CD4-positive, alpha-beta memory T cell (primary cell): ENCODE results near the gene RNASE7. TPM values are rescaled to one million over a fixed set of nuclear protein-coding genes. Genes with fewer than 3 reads are reported as not detected.

Experiments used
- CTCF ChIA-PET: fragments of 350-600 bp; sonication (Branson Sonifier 250); formaldehyde crosslinking; loops from one replicate; lab custom pipeline; 2021; ENCODE audit warnings: inconsistent platforms; ENCODE audit not compliant: partially characterized antibody; lab: Charles Lee
- POLR2A ChIA-PET: fragments of 350-600 bp; sonication (Branson Sonifier 250); formaldehyde crosslinking; loops from one replicate; lab custom pipeline; 2021; ENCODE audit not compliant: partially characterized antibody; lab: Charles Lee
- DNase-seq, 5 donors: peaks; one replicate each; pipeline versions ENCODE4 v3.0.0 to v3.0.0-alpha.2; 2020 to 2022; ENCODE audit warnings: mixed read lengths in 1 of 5
- H3K27ac ChIP-seq: one replicate; pipeline ENCODE4 v1.7.0; 2013; ENCODE audit warnings: low read depth, low read length
- H3K27me3 ChIP-seq: 2 replicates; pipeline ENCODE4 v1.7.0; 2013; ENCODE audit warnings: mild to moderate bottlenecking, low read length, moderate library complexity; ENCODE audit not compliant: insufficient read depth
- H3K36me3 ChIP-seq: 2 replicates; pipeline ENCODE4 v1.7.0; 2013; ENCODE audit warnings: mild to moderate bottlenecking, low read length, moderate library complexity; ENCODE audit not compliant: insufficient read depth
- H3K4me1 ChIP-seq: 2 replicates; pipeline ENCODE4 v1.7.0; 2013; ENCODE audit warnings: mild to moderate bottlenecking, low read length, moderate library complexity; ENCODE audit not compliant: insufficient read depth
- H3K4me3 ChIP-seq, 2 donors: one replicate each; pipeline ENCODE4 v1.7.0; 2013; ENCODE audit warnings: low read length in 2 of 2, mild to moderate bottlenecking in 1 of 2
- H3K9me3 ChIP-seq, 2 donors: one replicate each; pipeline ENCODE4 v1.7.0; 2013; ENCODE audit warnings: low read length in 2 of 2, control low read depth in 1 of 2; ENCODE audit not compliant: control insufficient read depth in 1 of 2
- H3K27ac Mint-ChIP-seq, 7 donors: one replicate each; pipeline ENCODE4 v1.8.0; 2020 to 2021; ENCODE audit warnings: mixed read lengths in 7 of 7, mild to moderate bottlenecking in 6 of 7, inconsistent platforms in 3 of 7, moderate library complexity in 3 of 7
- H3K27me3 Mint-ChIP-seq, 2 donors: one replicate each; pipeline ENCODE4 v1.8.0; 2020 to 2021; ENCODE audit warnings: mixed read lengths in 2 of 2
- H3K36me3 Mint-ChIP-seq, 2 donors: one replicate each; pipeline ENCODE4 v1.8.0; 2020 to 2021; ENCODE audit warnings: mixed read lengths in 2 of 2, inconsistent platforms in 1 of 2, mild to moderate bottlenecking in 1 of 2
- H3K4me1 Mint-ChIP-seq, 4 donors: one replicate each; pipeline ENCODE4 v1.8.0; 2020 to 2021; ENCODE audit warnings: mixed read lengths in 4 of 4, mild to moderate bottlenecking in 1 of 4
- H3K4me3 Mint-ChIP-seq, 8 donors: one replicate each; pipeline ENCODE4 v1.8.0; 2020 to 2021; ENCODE audit warnings: mixed read lengths in 8 of 8, mild to moderate bottlenecking in 7 of 8, moderate library complexity in 6 of 8, inconsistent platforms in 3 of 8
- H3K9me3 Mint-ChIP-seq, 8 donors: one replicate each; pipeline ENCODE4 v1.8.0; 2020 to 2021; ENCODE audit warnings: mixed read lengths in 8 of 8, mild to moderate bottlenecking in 5 of 8, inconsistent platforms in 3 of 8, moderate library complexity in 1 of 8
- intact Hi-C: fragments of 100-400 bp; cut with micrococcal nuclease; formaldehyde crosslinking; loops from one replicate; pipeline ENCODE4 v1.15.1; 2023
- polyA plus RNA-seq, 2 donors: library from polyadenylated mRNA; unstranded; fragments of 300-500 nt; fragmentation: Illumina TruSeq; gene quantifications; one replicate each; pipeline ENCODE4 v1.2.3, GENCODE V29; 2021
- total RNA-seq, 2 experiments: library from RNA; stranded (reverse); gene quantifications; one replicate each; pipeline ENCODE4 v1.2.3, GENCODE V29; 2021

The RNASE7 gene
- total and polyA plus RNA-seq, 4 experiments from 2014 or later: not detected

DNA sequence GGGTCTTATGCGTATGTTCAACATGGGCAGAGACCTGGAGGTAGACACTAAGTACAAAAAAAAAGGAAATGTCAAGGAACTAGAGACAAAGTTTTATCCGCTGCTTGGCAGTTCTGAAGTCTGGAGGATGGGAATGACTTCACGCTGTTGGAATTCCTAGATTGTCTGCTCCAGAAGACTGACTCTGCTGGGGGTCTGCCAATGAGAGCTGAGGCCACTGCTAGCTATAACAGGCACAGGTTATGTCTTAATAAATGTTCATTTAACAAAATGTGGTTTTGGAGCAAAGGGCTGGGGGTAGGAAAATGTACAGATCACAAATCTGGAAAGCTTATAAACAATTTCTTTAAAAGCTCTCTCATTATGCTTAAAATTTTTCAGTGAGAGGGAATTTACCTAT is 21.3 kb downstream of the RNASE7 start:
- H3K4me1 ChIP-seq: peaks cover 2% of the 10 kb centered on the region
- no peak overlapping the region for H3K4me3 Mint-ChIP-seq
- ChIA-PET POLR2A (no interaction called here), CTCF (interaction anchor here (2.7 to 3.6 kb wide), 3 partner anchors 30 to 48 kb away, joined by 16 read pairs; no protein-coding TSS in a partner anchor)
- peaks cover 1 to 3% (median 2%) of the 10 kb centered on the region in 4 donors for H3K4me1 Mint-ChIP-seq
- peaks cover 10% of the 10 kb centered on the region for H3K27me3 ChIP-seq
- H3K36me3 Mint-ChIP-seq: no peaks in the 10 kb centered on the region
- H3K36me3 ChIP-seq: no peaks in the 10 kb centered on the region
- no peak overlapping the region for H3K27ac Mint-ChIP-seq
- H3K9me3 ChIP-seq: no peaks in the 10 kb centered on the region
- intact Hi-C loops: no loop called here
- H3K9me3 Mint-ChIP-seq: no peaks in the 10 kb centered on the region
- H3K4me3 ChIP-seq: no peak overlapping the region
- H3K27ac ChIP-seq: no peak overlapping the region
- peaks cover 36 to 45% of the 10 kb centered on the region in 2 donors for H3K27me3 Mint-ChIP-seq
- DNase-seq: no peak

DNA sequence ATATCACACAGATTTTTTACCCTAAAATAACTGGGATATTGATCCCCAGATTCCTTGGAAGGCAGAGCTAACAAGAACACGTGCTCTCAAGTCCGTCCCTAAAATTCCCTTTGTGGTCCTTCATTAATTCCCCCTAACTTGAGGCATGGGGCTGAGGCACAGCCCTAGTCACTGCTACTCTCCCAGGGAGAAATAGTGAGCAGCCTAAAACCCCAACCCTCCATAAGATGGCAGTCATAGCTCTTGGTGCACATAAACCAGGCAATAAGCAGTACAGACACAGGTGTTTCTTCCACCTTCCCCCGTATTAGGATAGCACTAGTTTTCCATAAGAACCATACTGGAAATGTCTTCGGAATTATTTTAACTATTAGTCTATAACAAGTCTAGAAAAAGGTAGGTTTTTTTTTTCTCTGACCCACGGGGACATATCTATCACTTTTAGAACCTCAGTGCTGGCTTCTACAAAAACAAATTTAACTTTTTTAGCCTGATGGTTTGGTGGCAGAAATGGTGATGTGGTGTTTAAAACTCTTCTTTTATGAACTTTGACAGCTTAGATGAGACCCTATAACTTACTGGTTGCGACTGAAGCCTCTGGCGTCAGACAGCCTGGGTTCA is 24.8 kb downstream of the RNASE7 start:
- peaks cover 41% of the 10 kb centered on the region for H3K27me3 ChIP-seq

DNA sequence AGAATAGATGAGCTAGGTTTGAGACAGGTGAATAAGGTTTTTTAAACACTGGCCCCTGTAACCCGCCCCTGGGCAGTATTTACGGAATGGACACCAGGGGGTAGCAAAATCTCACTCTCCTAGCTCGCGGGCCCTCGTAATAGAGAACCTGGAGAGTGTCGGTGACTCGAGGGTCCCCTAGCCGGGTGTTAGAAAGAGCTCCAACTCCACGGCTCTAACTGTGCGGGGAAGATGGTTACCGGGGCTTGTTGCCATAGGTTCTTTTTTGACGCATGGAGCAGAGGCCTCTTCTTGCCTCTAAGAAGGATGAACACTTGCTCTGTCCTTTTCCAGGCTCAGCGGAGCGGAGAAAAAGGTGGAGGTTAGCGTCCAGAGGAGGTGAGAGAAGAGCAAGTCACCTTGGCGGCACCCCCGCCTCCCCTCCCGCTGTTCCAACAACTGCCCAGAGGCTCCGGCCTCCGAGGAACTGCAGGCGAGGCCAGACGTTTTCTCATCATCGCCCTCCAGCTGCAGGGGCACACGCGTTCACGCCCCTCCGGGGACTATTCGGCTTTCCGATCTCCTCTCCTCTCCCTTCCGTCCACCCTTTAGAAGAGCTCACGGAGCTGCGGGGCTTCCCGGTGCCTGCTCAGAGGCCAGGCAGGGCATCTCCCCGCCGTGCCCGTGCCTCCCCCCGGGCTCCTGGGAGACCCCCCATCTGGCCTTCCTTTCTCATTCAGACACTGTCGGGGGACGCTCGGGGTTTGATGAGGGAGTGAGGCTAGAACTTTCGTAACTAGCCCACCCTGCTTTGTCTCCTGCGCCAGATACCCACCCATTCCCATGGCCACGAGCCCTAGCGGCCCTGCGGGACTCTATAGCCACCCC is 26.6 kb downstream of the RNASE7 start:
- peaks cover 22 to 41% (median 30%) of the 10 kb centered on the region in 4 donors for H3K4me1 Mint-ChIP-seq
- peak overlapping the region in 6 of 7 donors; percentile 86 to 94 (median 90) for H3K27ac Mint-ChIP-seq
- peak overlapping the region; percentile 72 to 88 (median 79) for H3K4me3 Mint-ChIP-seq
- H3K9me3 Mint-ChIP-seq: no peaks in the 10 kb centered on the region
- DNase-seq: peak; percentile 62 to 70 (median 64)
- Histone ChIP-seq H3K27ac (peak overlapping the region; percentile 29), H3K36me3 (no peaks in the 10 kb centered on the region), H3K4me1 (peaks cover 35% of the 10 kb centered on the region), H3K27me3 (peaks cover 52% of the 10 kb centered on the region), H3K9me3 (no peaks in the 10 kb centered on the region), H3K4me3 (peak overlapping the region in 1 of 2 donors; percentile 21)
- intact Hi-C loops: loop anchor here (1.0 kb wide), 3 partner anchors 24 to 54 kb away; no protein-coding TSS in a partner anchor
- no peaks in the 10 kb centered on the region for H3K36me3 Mint-ChIP-seq
- ChIA-PET CTCF (interaction anchor here (0.8 to 4.8 kb wide), 24 partner anchors 8 to 65 kb away, joined by 3 to 119 read pairs (median 6); partner anchors contain the start of gene TMEM253), POLR2A (interaction anchor here (0.9 to 1.8 kb wide), 8 partner anchors 10 to 54 kb away, joined by 3 to 26 read pairs (median 4); no protein-coding TSS in a partner anchor)
- peaks cover 38 to 55% of the 10 kb centered on the region in 2 donors for H3K27me3 Mint-ChIP-seq

More for the DNA sequence above, 24.8 kb downstream of the RNASE7 start:
- Mint-ChIP-seq H3K27ac (peak overlapping the region in 1 of 7 donors; percentile 3), H3K9me3 (no peaks in the 10 kb centered on the region), H3K4me3 (no peak overlapping the region), H3K36me3 (no peaks in the 10 kb centered on the region), H3K4me1 (peaks cover 18 to 35% (median 29%) of the 10 kb centered on the region in 4 donors), H3K27me3 (peaks cover 50 to 52% of the 10 kb centered on the region in 2 donors)
- intact Hi-C loops: no loop called here
- H3K36me3 ChIP-seq: no peaks in the 10 kb centered on the region
- H3K9me3 ChIP-seq: no peaks in the 10 kb centered on the region
- H3K4me3 ChIP-seq: no peak overlapping the region
- peaks cover 32% of the 10 kb centered on the region for H3K4me1 ChIP-seq
- POLR2A ChIA-PET: interaction anchor here (0.9 kb wide), 1 partner anchor 38 kb away, joined by 3 read pairs; no protein-coding TSS in a partner anchor
- H3K27ac ChIP-seq: no peak overlapping the region
- DNase-seq: peak in 2 of 5 donors; percentile 22 to 25
- CTCF ChIA-PET: interaction anchor here (0.8 to 4.8 kb wide), 11 partner anchors 13 to 52 kb away, joined by 3 to 119 read pairs (median 13); partner anchors contain the start of gene TMEM253

DNA sequence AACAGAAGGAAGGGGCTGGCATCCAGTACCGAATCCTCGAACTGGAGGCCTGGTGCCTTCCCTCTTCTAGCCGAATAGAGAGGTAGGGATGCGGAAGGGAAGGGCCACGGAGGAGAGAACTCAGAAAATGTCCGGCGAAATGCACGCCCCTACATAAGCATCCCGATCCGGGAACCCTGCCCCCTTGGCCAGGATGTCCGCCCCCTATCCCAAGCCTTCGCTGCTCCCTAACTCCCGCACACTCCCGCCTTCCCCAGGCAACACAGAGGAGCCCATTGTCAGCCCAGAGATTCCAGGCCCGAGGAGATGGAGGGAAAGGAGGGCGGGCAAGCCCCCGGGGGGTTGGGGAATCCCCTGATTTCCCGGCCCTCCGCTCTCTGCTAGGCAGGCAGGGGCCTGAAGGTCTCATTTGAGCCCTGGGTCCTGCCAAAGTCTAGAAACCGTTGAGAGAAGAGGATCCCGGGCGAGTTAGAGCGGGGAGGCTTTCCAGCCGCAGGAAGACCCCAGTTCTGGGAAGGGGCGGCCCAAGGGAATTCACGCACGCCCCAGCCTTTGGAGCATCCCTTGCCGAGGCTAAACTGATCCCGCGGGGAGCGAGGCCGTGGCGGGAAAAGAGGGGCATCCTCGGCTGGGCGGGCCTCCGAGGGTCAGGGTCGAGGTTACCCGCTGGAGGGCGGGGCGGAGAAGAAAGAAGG is 27.4 kb downstream of the RNASE7 start:
- Histone ChIP-seq H3K9me3 (no peaks in the 10 kb centered on the region), H3K27me3 (peaks cover 52% of the 10 kb centered on the region), H3K27ac (peak overlapping the region; percentile 29), H3K4me1 (peaks cover 35% of the 10 kb centered on the region), H3K4me3 (peak overlapping the region in 1 of 2 donors; percentile 31), H3K36me3 (no peaks in the 10 kb centered on the region)
- Mint-ChIP-seq H3K4me1 (peaks cover 22 to 41% (median 30%) of the 10 kb centered on the region in 4 donors), H3K36me3 (no peaks in the 10 kb centered on the region), H3K4me3 (peak overlapping the region; percentile 72 to 88 (median 79)), H3K9me3 (no peaks in the 10 kb centered on the region), H3K27ac (peak overlapping the region; percentile 39 to 94 (median 89)), H3K27me3 (peaks cover 38 to 55% of the 10 kb centered on the region in 2 donors)
- POLR2A ChIA-PET: interaction anchor here (0.5 to 2.4 kb wide), 7 partner anchors 18 to 744 kb away, joined by 3 to 26 read pairs (median 6); no protein-coding TSS in a partner anchor
- peak in 4 of 5 donors; percentile 19 to 33 (median 28) for DNase-seq
- intact Hi-C loops: loop anchor here (1.0 kb wide), 1 partner anchor 55 kb away; no protein-coding TSS in a partner anchor
- CTCF ChIA-PET: interaction anchor here (1.4 to 4.8 kb wide), 13 partner anchors 8 to 54 kb away, joined by 4 to 119 read pairs (median 31); partner anchors contain the start of gene TMEM253

DNA sequence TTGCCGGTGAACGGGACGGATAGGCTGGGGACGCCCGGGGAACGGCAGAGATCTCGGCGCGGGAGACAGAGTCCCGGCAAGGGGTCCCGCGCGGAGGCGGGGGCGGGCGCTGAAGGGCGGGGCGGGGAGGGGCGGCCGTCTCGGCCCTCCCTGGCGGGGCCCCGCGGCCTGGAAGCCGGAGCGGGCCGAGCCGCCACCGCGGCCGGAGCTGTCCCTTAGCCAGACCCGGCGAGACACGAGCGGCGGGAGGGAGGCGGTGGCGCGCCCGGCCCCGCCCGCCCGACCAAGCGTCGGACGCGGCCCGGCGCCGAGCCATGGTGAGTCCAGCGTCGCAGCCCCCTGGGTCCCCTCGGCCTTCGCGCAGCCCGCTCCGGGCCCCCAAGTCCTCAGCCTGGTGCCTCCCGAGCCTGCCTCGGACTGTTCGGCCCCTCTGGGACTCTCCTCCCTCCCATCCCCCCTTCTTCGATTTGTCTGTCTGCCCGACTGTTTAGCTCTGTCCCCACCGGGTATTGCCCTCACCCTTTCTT is 28.0 kb downstream of the RNASE7 start, which contains the start of gene ARHGEF40:
TSS of gene ARHGEF40 (plus strand) at position 222 of the 527 bp plus-strand sequence. CDS start at position 315, 93 bp downstream.
- peaks cover 35% of the 10 kb centered on the region for H3K4me1 ChIP-seq
- H3K4me3 Mint-ChIP-seq: peak within 1 kb of the TSS; percentile 81 to 90 (median 86)
- H3K27me3 ChIP-seq: peaks cover 52% of the 10 kb centered on the region
- peak in 1 of 5 donors; percentile 29 for DNase-seq
- no peaks in the 10 kb centered on the region for H3K9me3 ChIP-seq
- peak within 1 kb of the TSS; percentile 54 to 94 (median 89) for H3K27ac Mint-ChIP-seq
- no peaks in the 10 kb centered on the region for H3K36me3 Mint-ChIP-seq
- peaks cover 22 to 41% (median 30%) of the 10 kb centered on the region in 4 donors for H3K4me1 Mint-ChIP-seq
- CTCF ChIA-PET: interaction anchor here (1.3 to 4.3 kb wide), 6 partner anchors 18 to 99 kb away, joined by 4 to 60 read pairs (median 16); no protein-coding TSS in a partner anchor
- peaks cover 36 to 53% of the 10 kb centered on the region in 2 donors for H3K27me3 Mint-ChIP-seq
- H3K9me3 Mint-ChIP-seq: no peaks in the 10 kb centered on the region
- POLR2A ChIA-PET: interaction anchor here (0.5 to 2.4 kb wide), 13 partner anchors 9 to 745 kb away, joined by 3 to 22 read pairs (median 5); no protein-coding TSS in a partner anchor
- no peaks in the 10 kb centered on the region for H3K36me3 ChIP-seq
- H3K4me3 ChIP-seq: peak within 1 kb of the TSS; percentile 23 to 42
- intact Hi-C loops: no loop called here
- peak within 1 kb of the TSS; percentile 29 for H3K27ac ChIP-seq
